K562 (cell line): Measurements from ENCODE around the gene INKA2. TPM values are rescaled to one million over a fixed set of nuclear protein-coding genes. Genes with fewer than 3 reads are reported as not detected.

ENCODE experiments used
- ATAC-seq: fragments of 200-7000 bp; cut with Tn5 transposase; 3 replicates; pipeline ENCODE4 v1.9.1; 2020; ENCODE audit warnings: moderate library complexity
- BruUV-seq: library from RNA; stranded (reverse); fragments of 400-500 nt; replicated peaks from 2 replicates; lab custom pipeline; 2021; lab: Mats Ljungman, UMichigan
- CTCF ChIA-PET: fragments of 300-600 bp; formaldehyde crosslinking; extraction: SDS; loops from one replicate; lab custom pipeline; 2021; ENCODE audit warnings: low intra/inter-chr PET ratio; lab: Yijun Ruan, JAX
- POLR2A ChIA-PET: fragments of 300-600, 350-650 bp; sonication (Branson Sonifier 250); formaldehyde crosslinking; extraction: SDS; loops from one replicate; lab custom pipeline; 2021; ENCODE audit warnings: antibody characterized with exemption, inconsistent platforms; lab: Yijun Ruan, JAX
- DNase-seq, 4 experiments: peaks; one replicate each; pipeline versions ENCODE4 v3.0.0 to v3.0.0-alpha.2; 2011 to 2018; ENCODE audit warnings: low spot score in 3 of 4, mixed read lengths in 3 of 4; ENCODE audit errors: extremely low read depth in 1 of 4
- FAIRE-seq: peaks from 2 replicates; lab custom pipeline; 2011; peaks lifted over from hg19 to GRCh38; lab: Jason Lieb, UNC
- H2AFZ ChIP-seq: 2 replicates; pipeline ENCODE4 v1.6.0; 2011; ENCODE audit warnings: low read depth, low read length, control low read depth, inconsistent platforms
- H3K27ac ChIP-seq: fragments of 200-600 bp; 3 replicates; pipeline ENCODE4 v1.8.0; 2011; ENCODE audit warnings: low read depth, mild to moderate bottlenecking, control low read depth, inconsistent platforms, low read length, moderate library complexity, mixed read lengths; ENCODE audit errors: extremely low read depth
- H3K27me3 ChIP-seq, 2 experiments: fragments of 300-600 bp in 1 of 2; 2 replicates in 1 of 2; 3 replicates in 1 of 2; pipeline versions ENCODE4 v1.6.0 to v1.8.0; 2011; ENCODE audit warnings: inconsistent platforms in 2 of 2, low read length in 2 of 2, mild to moderate bottlenecking in 1 of 2, mixed read lengths in 1 of 2, moderate library complexity in 1 of 2; ENCODE audit not compliant: control insufficient read depth in 2 of 2, insufficient read depth in 2 of 2
- H3K36me3 ChIP-seq: fragments of 300-600 bp; 3 replicates; pipeline ENCODE4 v1.8.0; 2011; ENCODE audit warnings: mild to moderate bottlenecking, low read length, inconsistent platforms; ENCODE audit not compliant: control insufficient read depth, insufficient read depth
- H3K4me1 ChIP-seq, 2 experiments: fragments of 200-600 bp in 1 of 2; replicated peaks in 1 of 2; 2 replicates in 1 of 2; 3 replicates in 1 of 2; pipeline versions ENCODE4 v1.5.1 to v1.8.0; 2011; ENCODE audit warnings: inconsistent platforms in 2 of 2, low read length in 2 of 2, mild to moderate bottlenecking in 1 of 2, mixed read lengths in 1 of 2, moderate library complexity in 1 of 2; ENCODE audit not compliant: control insufficient read depth in 2 of 2, insufficient read depth in 2 of 2
- H3K4me2 ChIP-seq: 2 replicates; pipeline ENCODE4 v1.6.1; 2011; ENCODE audit warnings: low read length, control low read depth, inconsistent platforms, mixed read lengths; ENCODE audit not compliant: insufficient read depth
- H3K4me3 ChIP-seq: fragments of 200-600 bp; sonication (generic), shearing (Covaris generic); 2 replicates; pipeline ENCODE4 v1.5.1; 2016; ENCODE audit warnings: control low read depth, inconsistent platforms
- H3K79me2 ChIP-seq: fragments of 200-600 bp; 3 replicates; pipeline ENCODE4 v1.8.0; 2011; ENCODE audit warnings: low read length, inconsistent platforms; ENCODE audit not compliant: control insufficient read depth, insufficient read depth
- H3K9ac ChIP-seq, 2 experiments: 2 replicates each; pipeline versions ENCODE4 v1.6.0 to v1.6.1; 2011; ENCODE audit warnings: low read depth in 2 of 2, low read length in 2 of 2, control low read depth in 1 of 2, inconsistent platforms in 1 of 2, mild to moderate bottlenecking in 1 of 2, mixed read lengths in 1 of 2; ENCODE audit not compliant: insufficient read depth in 1 of 2
- H3K9me1 ChIP-seq: one replicate; pipeline ENCODE4 v1.6.0; 2011; ENCODE audit warnings: inconsistent platforms, mild to moderate bottlenecking, low read length, moderate library complexity; ENCODE audit not compliant: control insufficient read depth, insufficient read depth
- H3K9me3 ChIP-seq: replicated peaks from 2 replicates; pipeline ENCODE4 v1.5.1; 2011; ENCODE audit warnings: low read depth, low read length, inconsistent platforms; ENCODE audit not compliant: control insufficient read depth, insufficient read depth
- H4K20me1 ChIP-seq: replicated peaks from 2 replicates; pipeline ENCODE4 v1.6.1; 2011; ENCODE audit warnings: low read length, inconsistent platforms, mixed read lengths; ENCODE audit not compliant: control insufficient read depth, insufficient read depth
- ADNP ChIP-seq: fragments of 200-800 bp; sonication (Bioruptor generic); IDR thresholded peaks from 2 replicates; pipeline ENCODE4 v1.6.1; 2016; ENCODE audit warnings: missing genetic modification characterization, missing compliant biosample characterization
- DIDO1 ChIP-seq: fragments of 450-650 bp; IDR thresholded peaks from 2 replicates; pipeline ENCODE4 v1.6.1; 2016; ENCODE audit warnings: low read depth, missing biosample characterization, missing genetic modification characterization
- HINFP ChIP-seq: fragments of 450-650 bp; conservative IDR thresholded peaks from 2 replicates; pipeline ENCODE4 v1.6.1; 2016; ENCODE audit warnings: missing genetic modification characterization, low read depth, mild to moderate bottlenecking, control low read depth, missing compliant biosample characterization
- L3MBTL2 ChIP-seq: fragments of 450-650 bp; IDR thresholded peaks from 2 replicates; pipeline ENCODE4 v1.6.1; 2016; ENCODE audit warnings: mild to moderate bottlenecking, moderate library complexity
- MLLT1 ChIP-seq, 2 experiments: fragments of 450-650 bp; IDR thresholded peaks; 2 replicates each; pipeline ENCODE4 v1.6.1; 2016
- NEUROD1 ChIP-seq: fragments of 150-350 bp; IDR thresholded peaks from 2 replicates; pipeline ENCODE4 v1.6.1; 2014; ENCODE audit warnings: borderline replicate concordance, low read length, low read depth; ENCODE audit not compliant: partially characterized antibody
- SETDB1 ChIP-seq: IDR thresholded peaks from one replicate; pipeline ENCODE4 v1.6.1; 2012; ENCODE audit warnings: low read length, control low read depth, inconsistent platforms
- SMAD4 ChIP-seq: fragments of 250-450 bp; sonication (Bioruptor Pico); conservative IDR thresholded peaks from 2 replicates; pipeline ENCODE4 v1.8.0; 2021; ENCODE audit warnings: inconsistent platforms, mild to moderate bottlenecking, moderate library complexity
- ZBTB26 ChIP-seq: fragments of 450-650 bp; formaldehyde crosslinking; IDR thresholded peaks from 2 replicates; pipeline ENCODE4 v1.4.0; 2022; ENCODE audit warnings: missing genetic modification characterization
- ZBTB9 ChIP-seq: fragments of 450-650 bp; formaldehyde crosslinking; IDR thresholded peaks from 2 replicates; pipeline ENCODE4 v1.4.0; 2020; ENCODE audit warnings: mild to moderate bottlenecking, moderate library complexity
- ZNF24 ChIP-seq: fragments of 450-650 bp; IDR thresholded peaks from 2 replicates; pipeline ENCODE4 v1.6.1; 2016
- WGBS: fragments of 100-300 bp; shearing (Covaris generic); methylation state at CpG from one replicate; pipeline ENCODE4 v1.1.6; 2016; ENCODE audit warnings: low coverage, mixed read lengths; ENCODE audit not compliant: insufficient coverage; ENCODE audit errors: missing lambda C conversion rate; 5-methylcytosine and 5-hydroxymethylcytosine counted together
- in situ Hi-C: fragments of 300-500 bp; cut with MboI; formaldehyde crosslinking; loops from 4 replicates; pipeline ENCODE4 v1.15.0; 2018; ENCODE audit warnings: inconsistent platforms, mixed read lengths
- intact Hi-C: fragments of 100-400 bp; cut with micrococcal nuclease; formaldehyde crosslinking; loops from 2 replicates; pipeline ENCODE4 v1.14.2; 2022
- polyA plus RNA-seq, 8 experiments: library from polyadenylated mRNA; depleted of rRNA in 4 of 8; stranded (reverse) in 5 of 8; unstranded in 3 of 8; fragments of >200 nt; fragmentation: Nextera tagmentation in 2 of 8; fragmentation: Illumina TruSeq in 1 of 8; extraction: Ambion mirVana in 2 of 8; extraction: Trizol in 1 of 8; gene quantifications; 2 replicates each; pipeline versions ENCODE4 v1.2.1 to v1.2.3, GENCODE V29; 2011 to 2014; ENCODE audit warnings: inconsistent platforms in 1 of 8, missing spikeins in 1 of 8
- total RNA-seq, 7 experiments: library from RNA; depleted of rRNA in 6 of 7; stranded (reverse); fragments of >200 nt in 6 of 7; fragmentation: Illumina TruSeq in 2 of 7; extraction: Trizol in 2 of 7; gene quantifications; 2 replicates each; pipeline versions ENCODE4 v1.2.1 to v1.2.3, GENCODE V29; 2011 to 2021; ENCODE audit warnings: low replicate concordance in 1 of 7

INKA2 gene
- total and polyA plus RNA-seq, 9 of the 15 experiments (the other 6 are each of a cell fraction or from before 2014, with no cell fraction given) = 0.04 to 1.4 (median 0.26) TPM; not detected in 1

GRCh38 chr1:111723091-111723806, 15.9 kb downstream of the INKA2 start (continued):
- TF ChIP-seq HINFP (tag) = no peak

GRCh38 chr1:111720977-111721786, 18.0 kb downstream of the INKA2 start:
- WGBS = 37% methylated on average over 9 of the region's 10 CpGs
- Histone ChIP-seq H3K9me1 (peaks cover 3% of the 10 kb centered on the region), H3K4me1 (peaks cover 3 to 5% of the 10 kb centered on the region in 2 experiments; a peak in 2 of 5 replicates), H4K20me1 (no peaks in the 10 kb centered on the region; the same call in 1 of the 2 replicates), H3K27ac (no peak overlapping the region), H3K4me2 (no peak overlapping the region), H3K79me2 (no peaks in the 10 kb centered on the region), H3K9me3 (no peaks in the 10 kb centered on the region), H3K36me3 (no peaks in the 10 kb centered on the region), H3K9ac (no peak overlapping the region; a peak in 1 of 4 replicates), H2AFZ (no peak overlapping the region), H3K27me3 (peaks cover 0 to 8% of the 10 kb centered on the region in 2 experiments; a peak in 3 of 5 replicates), H3K4me3 (no peak overlapping the region)
- POLR2A ChIA-PET = interaction anchor here (1.6 kb wide), 1 partner anchor 13 kb away, joined by 5 read pairs; no protein-coding TSS in a partner anchor
- CTCF ChIA-PET = no interaction called here
- intact Hi-C loops (no loop called here), in situ Hi-C loops (no loop called here)
- no peak for FAIRE-seq
- BruUV-seq = no TSS peak
- no peak for DNase-seq
- peak; percentile 61 for ATAC-seq
- 0 out of 2 replicates have a peak, but pooled peaks have one; percentile 31 for TF ChIP-seq DIDO1 (tag)
- TF ChIP-seq SETDB1 = no peak
- TF ChIP-seq MLLT1 (IDR thresholded peaks at IDR 0.05) = no peak
- TF ChIP-seq ZBTB26 (CRISPR knock-in tag) = 0 out of 2 replicates have a peak, but pooled peaks have one; percentile 87
- TF ChIP-seq ADNP = no peak
- TF ChIP-seq SMAD4 (CRISPR knock-in tag) = peak; percentile 37; the same call in 1 of the 2 replicates
- TF ChIP-seq ZNF24 = no peak
- TF ChIP-seq L3MBTL2 = peak; percentile 80
- no peak for TF ChIP-seq NEUROD1
- TF ChIP-seq ZBTB9 (CRISPR knock-in tag) = peak; percentile 52; the same call in 1 of the 2 replicates
